K562 (cell line): ENCODE results near the gene PSG7. TPM values are rescaled to one million over a fixed set of nuclear protein-coding genes. Genes with fewer than 3 reads are reported as not detected.
"Not testable (repeated sequence)": the region's sequence is repeated elsewhere in the genome, so short reads cannot be mapped to it uniquely, and the experiment has no call there.

Experiments
- ATAC-seq: fragments of 200-7000 bp; cut with Tn5 transposase; 3 replicates; pipeline ENCODE4 v1.9.1; 2020; ENCODE audit warnings: moderate library complexity
- BruUV-seq: library from RNA; stranded (reverse); fragments of 400-500 nt; replicated peaks from 2 replicates; lab custom pipeline; 2021; lab: Mats Ljungman, UMichigan
- CTCF ChIA-PET: fragments of 300-600 bp; formaldehyde crosslinking; extraction: SDS; loops from one replicate; lab custom pipeline; 2021; ENCODE audit warnings: low intra/inter-chr PET ratio; lab: Yijun Ruan, JAX
- POLR2A ChIA-PET: fragments of 300-600, 350-650 bp; sonication (Branson Sonifier 250); formaldehyde crosslinking; extraction: SDS; loops from one replicate; lab custom pipeline; 2021; ENCODE audit warnings: antibody characterized with exemption, inconsistent platforms; lab: Yijun Ruan, JAX
- DNase-seq, 4 experiments: peaks; one replicate each; pipeline versions ENCODE4 v3.0.0 to v3.0.0-alpha.2; 2011 to 2018; ENCODE audit warnings: low spot score in 3 of 4, mixed read lengths in 3 of 4; ENCODE audit errors: extremely low read depth in 1 of 4
- FAIRE-seq: peaks from 2 replicates; lab custom pipeline; 2011; peaks lifted over from hg19 to GRCh38; lab: Jason Lieb, UNC
- H2AFZ ChIP-seq: 2 replicates; pipeline ENCODE4 v1.6.0; 2011; ENCODE audit warnings: low read depth, low read length, control low read depth, inconsistent platforms
- H3K27ac ChIP-seq: fragments of 200-600 bp; 3 replicates; pipeline ENCODE4 v1.8.0; 2011; ENCODE audit warnings: low read depth, mild to moderate bottlenecking, control low read depth, inconsistent platforms, low read length, moderate library complexity, mixed read lengths; ENCODE audit errors: extremely low read depth
- H3K27me3 ChIP-seq, 2 experiments: fragments of 300-600 bp in 1 of 2; 2 replicates in 1 of 2; 3 replicates in 1 of 2; pipeline versions ENCODE4 v1.6.0 to v1.8.0; 2011; ENCODE audit warnings: inconsistent platforms in 2 of 2, low read length in 2 of 2, mild to moderate bottlenecking in 1 of 2, mixed read lengths in 1 of 2, moderate library complexity in 1 of 2; ENCODE audit not compliant: control insufficient read depth in 2 of 2, insufficient read depth in 2 of 2
- H3K36me3 ChIP-seq: fragments of 300-600 bp; 3 replicates; pipeline ENCODE4 v1.8.0; 2011; ENCODE audit warnings: mild to moderate bottlenecking, low read length, inconsistent platforms; ENCODE audit not compliant: control insufficient read depth, insufficient read depth
- H3K4me1 ChIP-seq, 2 experiments: fragments of 200-600 bp in 1 of 2; replicated peaks in 1 of 2; 2 replicates in 1 of 2; 3 replicates in 1 of 2; pipeline versions ENCODE4 v1.5.1 to v1.8.0; 2011; ENCODE audit warnings: inconsistent platforms in 2 of 2, low read length in 2 of 2, mild to moderate bottlenecking in 1 of 2, mixed read lengths in 1 of 2, moderate library complexity in 1 of 2; ENCODE audit not compliant: control insufficient read depth in 2 of 2, insufficient read depth in 2 of 2
- H3K4me2 ChIP-seq: 2 replicates; pipeline ENCODE4 v1.6.1; 2011; ENCODE audit warnings: low read length, control low read depth, inconsistent platforms, mixed read lengths; ENCODE audit not compliant: insufficient read depth
- H3K4me3 ChIP-seq: fragments of 200-600 bp; sonication (generic), shearing (Covaris generic); 2 replicates; pipeline ENCODE4 v1.5.1; 2016; ENCODE audit warnings: control low read depth, inconsistent platforms
- H3K79me2 ChIP-seq: fragments of 200-600 bp; 3 replicates; pipeline ENCODE4 v1.8.0; 2011; ENCODE audit warnings: low read length, inconsistent platforms; ENCODE audit not compliant: control insufficient read depth, insufficient read depth
- H3K9ac ChIP-seq, 2 experiments: 2 replicates each; pipeline versions ENCODE4 v1.6.0 to v1.6.1; 2011; ENCODE audit warnings: low read depth in 2 of 2, low read length in 2 of 2, control low read depth in 1 of 2, inconsistent platforms in 1 of 2, mild to moderate bottlenecking in 1 of 2, mixed read lengths in 1 of 2; ENCODE audit not compliant: insufficient read depth in 1 of 2
- H3K9me1 ChIP-seq: one replicate; pipeline ENCODE4 v1.6.0; 2011; ENCODE audit warnings: inconsistent platforms, mild to moderate bottlenecking, low read length, moderate library complexity; ENCODE audit not compliant: control insufficient read depth, insufficient read depth
- H3K9me3 ChIP-seq: replicated peaks from 2 replicates; pipeline ENCODE4 v1.5.1; 2011; ENCODE audit warnings: low read depth, low read length, inconsistent platforms; ENCODE audit not compliant: control insufficient read depth, insufficient read depth
- H4K20me1 ChIP-seq: replicated peaks from 2 replicates; pipeline ENCODE4 v1.6.1; 2011; ENCODE audit warnings: low read length, inconsistent platforms, mixed read lengths; ENCODE audit not compliant: control insufficient read depth, insufficient read depth
- WGBS: fragments of 100-300 bp; shearing (Covaris generic); methylation state at CpG from one replicate; pipeline ENCODE4 v1.1.6; 2016; ENCODE audit warnings: low coverage, mixed read lengths; ENCODE audit not compliant: insufficient coverage; ENCODE audit errors: missing lambda C conversion rate; 5-methylcytosine and 5-hydroxymethylcytosine counted together
- in situ Hi-C: fragments of 300-500 bp; cut with MboI; formaldehyde crosslinking; loops from 4 replicates; pipeline ENCODE4 v1.15.0; 2018; ENCODE audit warnings: inconsistent platforms, mixed read lengths
- intact Hi-C: fragments of 100-400 bp; cut with micrococcal nuclease; formaldehyde crosslinking; loops from 2 replicates; pipeline ENCODE4 v1.14.2; 2022
- polyA plus RNA-seq, 8 experiments: library from polyadenylated mRNA; depleted of rRNA in 4 of 8; stranded (reverse) in 5 of 8; unstranded in 3 of 8; fragments of >200 nt; fragmentation: Nextera tagmentation in 2 of 8; fragmentation: Illumina TruSeq in 1 of 8; extraction: Ambion mirVana in 2 of 8; extraction: Trizol in 1 of 8; gene quantifications; 2 replicates each; pipeline versions ENCODE4 v1.2.1 to v1.2.3, GENCODE V29; 2011 to 2014; ENCODE audit warnings: inconsistent platforms in 1 of 8, missing spikeins in 1 of 8
- total RNA-seq, 7 experiments: library from RNA; depleted of rRNA in 6 of 7; stranded (reverse); fragments of >200 nt in 6 of 7; fragmentation: Illumina TruSeq in 2 of 7; extraction: Trizol in 2 of 7; gene quantifications; 2 replicates each; pipeline versions ENCODE4 v1.2.1 to v1.2.3, GENCODE V29; 2011 to 2021; ENCODE audit warnings: low replicate concordance in 1 of 7
- TF ChIP-seq, protein P1 (sequence below), 3 experiments: IDR thresholded peaks in 2 of 3; conservative IDR thresholded peaks in 1 of 3; 2 replicates each; pipeline ENCODE4 v1.5.1; 2011 to 2012; ENCODE audit warnings: low read length in 3 of 3, mild to moderate bottlenecking in 3 of 3, control low read depth in 2 of 3, improper control_type of control experiment in 1 of 3, inconsistent platforms in 1 of 3, low read depth in 1 of 3, mixed read lengths in 1 of 3, moderate library complexity in 1 of 3; ENCODE audit not compliant: insufficient read depth in 2 of 3
- TF ChIP-seq, protein P2 (sequence below), 2 experiments: IDR thresholded peaks; 2 replicates each; pipeline ENCODE4 v1.6.1; 2011; ENCODE audit warnings: borderline replicate concordance in 1 of 2, control low read depth in 1 of 2, low read depth in 1 of 2, low read length in 1 of 2, mild to moderate bottlenecking in 1 of 2, mixed read lengths in 1 of 2, moderate library complexity in 1 of 2; ENCODE audit not compliant: insufficient read depth in 1 of 2, insufficient read length in 1 of 2, poor library complexity in 1 of 2, severe bottlenecking in 1 of 2; ENCODE audit errors: extremely low read depth in 1 of 2

Gene PSG7
- total and polyA plus RNA-seq, 9 of the 15 experiments (the other 6 are each of a cell fraction or from before 2014, with no cell fraction given) = not detected

DNA sequence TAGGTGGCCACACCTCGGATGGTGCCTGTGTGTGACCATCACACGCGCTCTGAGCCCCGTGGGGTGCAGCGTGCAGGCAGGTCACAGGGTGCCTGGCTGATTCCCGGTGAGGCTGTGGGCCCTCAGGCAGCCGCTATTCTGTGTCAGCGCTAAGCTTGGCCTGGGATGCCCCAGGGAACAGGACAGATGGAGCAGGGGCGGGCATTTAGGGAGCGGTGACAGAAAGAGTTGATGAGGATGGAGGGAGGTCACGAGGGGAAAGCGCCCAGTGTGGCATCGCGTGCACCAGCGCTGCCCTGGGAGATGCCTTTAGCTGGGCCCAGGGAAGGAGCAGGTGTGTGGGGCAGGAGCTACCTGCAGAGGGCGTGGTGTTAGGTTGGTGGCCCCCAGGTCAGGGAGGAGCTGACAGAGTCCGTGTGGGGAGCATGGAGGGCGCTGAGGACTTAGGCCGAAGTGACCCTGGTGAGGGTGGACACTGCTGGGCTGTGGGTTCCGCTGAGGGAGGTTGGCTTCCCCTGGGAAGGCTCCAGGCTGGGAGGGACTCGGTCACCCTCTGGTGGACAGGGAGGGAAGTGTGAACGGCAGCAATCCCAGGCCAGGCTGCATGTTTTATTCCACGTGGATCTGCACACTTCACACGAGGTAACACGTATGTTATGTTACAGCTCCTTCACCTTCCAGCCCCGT is 17.8 kb downstream of the PSG7 start:
- H3K27me3 ChIP-seq, CTCF ChIA-PET, POLR2A ChIA-PET, H4K20me1 ChIP-seq, H3K4me1 ChIP-seq, intact Hi-C loops, BruUV-seq, in situ Hi-C loops, FAIRE-seq, H3K27ac ChIP-seq, H3K79me2 ChIP-seq, H3K9ac ChIP-seq, H3K4me3 ChIP-seq, H3K9me1 ChIP-seq, H3K9me3 ChIP-seq, H3K36me3 ChIP-seq, H3K4me2 ChIP-seq, ATAC-seq: not testable (repeated sequence)
- TF ChIP-seq, protein P1, sequence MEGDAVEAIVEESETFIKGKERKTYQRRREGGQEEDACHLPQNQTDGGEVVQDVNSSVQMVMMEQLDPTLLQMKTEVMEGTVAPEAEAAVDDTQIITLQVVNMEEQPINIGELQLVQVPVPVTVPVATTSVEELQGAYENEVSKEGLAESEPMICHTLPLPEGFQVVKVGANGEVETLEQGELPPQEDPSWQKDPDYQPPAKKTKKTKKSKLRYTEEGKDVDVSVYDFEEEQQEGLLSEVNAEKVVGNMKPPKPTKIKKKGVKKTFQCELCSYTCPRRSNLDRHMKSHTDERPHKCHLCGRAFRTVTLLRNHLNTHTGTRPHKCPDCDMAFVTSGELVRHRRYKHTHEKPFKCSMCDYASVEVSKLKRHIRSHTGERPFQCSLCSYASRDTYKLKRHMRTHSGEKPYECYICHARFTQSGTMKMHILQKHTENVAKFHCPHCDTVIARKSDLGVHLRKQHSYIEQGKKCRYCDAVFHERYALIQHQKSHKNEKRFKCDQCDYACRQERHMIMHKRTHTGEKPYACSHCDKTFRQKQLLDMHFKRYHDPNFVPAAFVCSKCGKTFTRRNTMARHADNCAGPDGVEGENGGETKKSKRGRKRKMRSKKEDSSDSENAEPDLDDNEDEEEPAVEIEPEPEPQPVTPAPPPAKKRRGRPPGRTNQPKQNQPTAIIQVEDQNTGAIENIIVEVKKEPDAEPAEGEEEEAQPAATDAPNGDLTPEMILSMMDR (IDR thresholded peaks at IDR 0.05 in 2 of 3, conservative IDR thresholded peaks at IDR 0.05 in 1 of 3; ENCODE audit: insufficient read depth in 2 of 3, low read depth in 1 of 3, low read length in 3 of 3) = peak; percentile 49 to 73 (median 49); a peak in 5 of 6 replicates
- TF ChIP-seq, protein P2, sequence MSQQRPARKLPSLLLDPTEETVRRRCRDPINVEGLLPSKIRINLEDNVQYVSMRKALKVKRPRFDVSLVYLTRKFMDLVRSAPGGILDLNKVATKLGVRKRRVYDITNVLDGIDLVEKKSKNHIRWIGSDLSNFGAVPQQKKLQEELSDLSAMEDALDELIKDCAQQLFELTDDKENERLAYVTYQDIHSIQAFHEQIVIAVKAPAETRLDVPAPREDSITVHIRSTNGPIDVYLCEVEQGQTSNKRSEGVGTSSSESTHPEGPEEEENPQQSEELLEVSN (IDR thresholded peaks at IDR 0.05; ENCODE audit: borderline replicate concordance in 1 of 2, extremely low read depth in 1 of 2, insufficient read depth in 1 of 2, insufficient read length in 1 of 2, low read depth in 1 of 2, low read length in 1 of 2, poor library complexity in 1 of 2, severe bottlenecking in 1 of 2) = peak; percentile 29 to 42
- DNase-seq = peak in 3 of 4 experiments; percentile 4 to 10 (median 7)
- 2% methylated on average over 12 of the region's 26 CpGs for WGBS
- 0 out of 2 replicates have a peak overlapping the region, but pooled peaks have one; percentile 32 for H2AFZ ChIP-seq

DNA sequence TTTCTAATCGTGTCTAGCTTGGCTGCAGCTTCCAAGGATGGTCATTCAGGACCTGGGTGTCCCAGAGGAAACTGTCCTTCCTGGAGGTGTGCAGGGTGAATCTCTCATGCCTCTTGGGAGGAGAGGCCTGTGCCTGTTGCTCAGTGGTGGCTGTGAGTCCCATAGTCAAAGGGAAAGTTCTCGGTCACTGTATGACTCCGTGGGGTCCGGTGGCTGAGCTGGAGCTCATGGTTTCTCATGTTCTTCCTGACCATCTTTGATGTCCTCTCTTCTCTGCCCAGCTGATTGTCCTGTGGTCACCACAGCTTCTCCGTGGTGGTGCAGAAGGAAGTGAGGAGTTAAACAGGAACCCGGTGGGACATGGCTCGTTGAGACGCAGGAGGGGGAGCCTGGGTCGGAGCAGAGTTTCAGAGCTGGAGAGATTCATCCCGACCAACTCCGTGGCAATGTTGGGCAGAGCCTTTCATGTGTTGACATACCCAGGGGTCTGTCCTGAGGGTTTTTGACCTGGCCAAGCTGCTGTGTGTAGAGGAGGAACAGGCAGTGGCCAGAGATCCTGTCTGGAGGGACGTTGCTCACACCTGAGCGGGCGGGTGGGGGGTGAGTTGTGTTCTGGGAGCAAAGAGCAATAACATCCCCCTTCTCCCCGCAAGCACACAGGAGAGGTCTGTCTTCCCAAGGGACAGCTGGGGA is 18.5 kb downstream of the PSG7 start:
- H3K9ac ChIP-seq, H3K4me3 ChIP-seq, H3K4me1 ChIP-seq, DNase-seq, H3K9me3 ChIP-seq, CTCF ChIA-PET, H3K27ac ChIP-seq, POLR2A ChIA-PET, ATAC-seq, FAIRE-seq, intact Hi-C loops, H2AFZ ChIP-seq, H3K36me3 ChIP-seq, in situ Hi-C loops, H4K20me1 ChIP-seq, H3K27me3 ChIP-seq, H3K4me2 ChIP-seq, H3K9me1 ChIP-seq, BruUV-seq, H3K79me2 ChIP-seq: not testable (repeated sequence)
- WGBS = 0% methylated on average over 13 of the region's 15 CpGs
